GM19328 (cell line): ENCODE results near the gene PAK6.

Source experiments
- ATAC-seq: cut with Tn5 transposase; IDR thresholded peaks from one replicate; pipeline ENCODE4 v1.9.1; 2021; ENCODE audit warnings: mild to moderate bottlenecking, moderate library complexity; ENCODE audit not compliant: unreplicated experiment

PAK6 gene

DNA sequence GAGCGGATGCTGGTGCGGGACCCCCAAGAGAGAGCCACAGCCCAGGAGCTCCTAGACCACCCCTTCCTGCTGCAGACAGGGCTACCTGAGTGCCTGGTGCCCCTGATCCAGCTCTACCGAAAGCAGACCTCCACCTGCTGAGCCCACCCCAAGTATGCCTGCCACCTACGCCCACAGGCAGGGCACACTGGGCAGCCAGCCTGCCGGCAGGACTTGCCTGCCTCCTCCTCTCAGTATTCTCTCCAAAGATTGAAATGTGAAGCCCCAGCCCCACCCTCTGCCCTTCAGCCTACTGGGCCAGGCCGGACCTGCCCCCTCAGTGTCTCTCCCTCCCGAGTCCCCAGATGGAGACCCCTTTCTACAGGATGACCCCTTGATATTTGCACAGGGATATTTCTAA lies 37.1 kb downstream of the PAK6 start:
- no peak for ATAC-seq

GRCh38 chr15:40276927-40277326 lies 38.1 kb downstream of the PAK6 start:
- no peak for ATAC-seq

DNA sequence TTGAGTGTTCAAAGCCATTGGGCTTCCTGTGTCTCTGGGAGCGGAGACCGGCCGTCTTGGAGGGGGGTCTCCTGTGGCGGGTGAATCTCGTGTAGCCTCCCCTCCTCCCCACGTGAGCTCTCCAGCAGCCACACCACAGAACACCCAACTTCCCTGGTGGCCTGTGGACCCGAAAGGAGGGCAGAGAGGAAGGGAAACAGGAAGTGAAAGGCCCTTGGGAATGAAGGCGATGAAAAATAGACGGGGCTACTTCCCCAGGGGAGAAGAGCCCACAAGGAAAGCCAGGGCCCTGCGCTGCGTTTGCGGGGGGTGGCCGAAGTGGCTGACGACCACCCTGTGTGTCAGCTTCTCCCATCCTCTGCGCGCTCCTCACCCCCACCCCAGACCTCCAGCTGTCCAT lies 38.6 kb downstream of the PAK6 start:
- ATAC-seq: no peak

DNA sequence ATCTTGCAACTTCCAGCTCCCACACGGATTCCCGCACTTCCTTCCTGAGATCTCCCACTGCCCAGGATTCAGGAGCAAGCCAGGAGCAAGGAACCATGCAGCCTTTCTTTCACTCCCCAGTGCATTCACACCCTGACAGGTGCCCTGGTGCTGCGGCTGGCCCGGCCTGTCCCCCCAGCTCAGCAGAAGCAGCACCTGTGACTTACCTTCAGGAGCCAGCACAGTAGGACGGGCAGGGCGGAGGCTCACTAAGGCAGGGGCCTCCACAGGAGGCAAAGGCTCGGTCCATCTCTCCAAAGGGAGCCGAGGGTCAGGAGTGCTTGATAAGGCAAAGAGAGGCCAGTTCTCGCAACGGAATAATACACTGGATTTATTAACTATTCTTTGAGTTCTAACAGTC lies 39.2 kb downstream of the PAK6 start:
- ATAC-seq: no peak

DNA sequence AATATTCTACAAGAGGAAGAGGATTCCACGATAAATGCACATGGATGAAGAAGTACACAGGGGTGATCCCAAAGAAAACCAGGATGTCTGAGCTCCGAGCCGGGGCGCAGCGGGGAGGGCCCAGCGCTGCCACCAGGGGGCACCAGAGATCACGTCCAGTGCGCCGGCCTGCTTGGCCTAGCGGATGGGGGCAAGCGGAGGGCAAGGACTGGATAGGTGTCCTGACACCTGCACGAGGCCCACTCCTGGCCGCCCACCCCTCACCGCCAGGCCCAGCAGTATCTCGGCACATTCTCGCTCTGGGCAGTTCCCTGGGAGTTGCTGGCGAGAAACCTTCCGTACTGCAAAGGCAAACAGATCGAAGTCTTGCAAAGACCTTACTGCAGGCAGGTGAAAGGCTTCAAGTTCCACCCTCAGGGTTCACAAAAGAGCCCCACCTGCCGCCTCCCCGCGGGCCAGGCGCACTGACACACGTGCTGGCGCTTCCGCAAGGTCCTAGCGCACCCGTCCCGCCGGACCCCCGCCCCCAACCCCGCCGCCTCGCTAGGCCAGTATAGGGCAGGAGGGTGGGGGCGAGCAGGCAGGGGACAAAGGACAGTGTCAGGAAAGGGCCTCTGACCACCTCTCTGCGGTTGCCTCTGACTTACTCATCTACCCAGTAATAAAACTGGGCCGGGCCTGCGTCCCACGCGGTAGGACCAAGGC lies 40.7 kb downstream of the PAK6 start:
- ATAC-seq: no peak

GRCh38 chr15:40280260-40281056 lies 41.6 kb downstream of the PAK6 start:
- no peak for ATAC-seq

DNA sequence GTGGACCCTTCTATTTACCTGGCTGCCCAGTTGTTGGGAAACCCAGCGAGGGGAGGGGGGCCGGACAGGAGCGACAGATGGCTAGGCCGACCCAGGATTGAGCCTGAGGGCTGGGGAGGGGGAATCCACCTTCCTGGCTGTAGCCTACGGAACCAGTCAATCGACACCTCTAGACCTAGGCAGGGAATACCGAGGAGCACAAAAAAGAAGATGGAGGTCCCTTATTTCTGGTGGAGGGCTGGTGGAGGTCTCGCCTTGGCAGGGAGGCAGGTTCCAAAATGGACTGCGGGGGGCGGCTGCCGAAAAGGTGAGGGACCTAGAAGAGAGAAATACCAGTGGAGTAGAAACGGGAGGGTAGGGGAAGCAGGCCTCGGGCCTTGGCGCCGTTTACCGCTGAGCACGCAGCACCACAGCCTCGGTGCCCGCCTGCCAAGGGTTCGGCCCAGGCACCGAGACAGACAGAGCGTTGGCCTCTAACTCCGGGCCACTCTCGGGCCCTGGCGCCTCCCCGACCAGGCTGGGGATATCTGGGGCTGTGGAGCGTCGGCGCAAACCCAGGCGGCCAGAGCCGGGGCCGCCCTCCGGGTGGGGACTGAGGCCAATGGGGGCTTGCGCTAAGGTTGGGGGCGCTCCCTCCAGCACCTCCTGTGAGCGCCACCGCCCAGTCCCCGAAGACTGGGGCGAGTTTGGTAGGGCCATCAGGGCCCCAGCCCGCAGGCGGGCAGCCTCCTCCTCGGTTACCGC lies 42.4 kb downstream of the PAK6 start:
- ATAC-seq: no peak

- no peak for ATAC-seq
These were observed 42.9 kb downstream of the PAK6 start for GRCh38 chr15:40281801-40282146.

GRCh38 chr15:40282147-40282868 lies 43.4 kb downstream of the PAK6 start:
- no peak for ATAC-seq

GRCh38 chr15:40282869-40283614 lies 44.2 kb downstream of the PAK6 start, which contains the start of gene ANKRD63:
ANKRD63 (minus strand) TSS chr15:40283064; CDS start chr15:40282586, 478 bp downstream.
- no peak for ATAC-seq

DNA sequence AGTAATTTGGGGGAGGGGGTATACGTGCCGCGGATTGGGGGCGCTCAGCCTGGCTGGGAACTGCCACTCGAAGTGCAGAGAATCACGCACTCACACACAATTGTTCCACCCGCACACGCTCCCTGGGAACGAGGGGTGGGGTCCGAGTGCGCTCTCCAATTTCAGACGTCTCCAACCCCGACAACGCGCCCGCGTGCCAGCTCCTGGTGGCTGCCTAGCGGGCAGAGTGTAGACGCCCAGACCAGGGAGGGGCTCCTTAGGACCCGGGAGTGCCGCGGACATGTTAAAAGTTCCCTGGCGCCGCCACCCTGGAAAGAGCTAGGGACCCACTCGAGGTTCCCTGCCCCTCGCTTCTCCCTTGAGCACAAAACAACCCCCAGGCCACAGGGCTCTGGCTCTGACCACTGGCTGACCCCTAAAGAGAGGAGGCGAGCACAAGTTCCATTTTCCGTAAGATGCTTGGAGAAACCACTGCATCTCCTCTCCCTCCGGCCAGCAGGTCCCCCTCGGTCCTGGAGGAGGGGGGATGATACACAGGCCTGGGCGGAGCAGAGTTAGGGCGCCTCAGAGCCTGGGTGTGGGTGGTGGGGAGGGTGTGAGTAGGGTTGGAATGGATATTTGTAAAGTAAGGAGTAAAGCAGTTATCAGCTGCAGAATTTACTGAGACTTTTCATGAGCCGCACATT lies 44.9 kb downstream of the PAK6 start:
- ATAC-seq: no peak

GRCh38 chr15:40285151-40285550 lies 46.3 kb downstream of the PAK6 start:
- ATAC-seq: no peak

DNA sequence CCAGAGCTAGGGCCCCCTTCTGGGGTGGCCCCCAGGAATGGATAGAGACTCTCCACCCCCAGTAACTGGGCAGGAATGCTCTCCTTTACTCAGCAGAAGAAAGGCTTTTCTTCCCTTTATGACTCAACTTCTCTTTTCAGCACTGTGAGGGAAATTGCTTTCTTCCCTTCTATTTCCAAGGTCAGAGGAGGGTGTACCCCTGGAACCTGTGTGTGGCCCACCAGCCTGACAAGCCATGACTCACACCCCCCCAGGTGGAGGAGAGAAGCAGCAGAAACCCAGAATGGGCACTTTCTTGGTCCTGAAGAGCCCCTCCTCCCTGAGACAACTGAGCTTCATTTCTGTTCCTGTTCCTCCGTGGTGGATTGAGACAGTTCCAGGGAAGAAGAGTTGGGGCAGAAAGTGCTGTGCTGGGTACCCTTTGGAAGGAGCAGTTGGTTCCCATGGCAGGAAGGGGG lies 46.7 kb downstream of the PAK6 start:
- no peak for ATAC-seq

DNA sequence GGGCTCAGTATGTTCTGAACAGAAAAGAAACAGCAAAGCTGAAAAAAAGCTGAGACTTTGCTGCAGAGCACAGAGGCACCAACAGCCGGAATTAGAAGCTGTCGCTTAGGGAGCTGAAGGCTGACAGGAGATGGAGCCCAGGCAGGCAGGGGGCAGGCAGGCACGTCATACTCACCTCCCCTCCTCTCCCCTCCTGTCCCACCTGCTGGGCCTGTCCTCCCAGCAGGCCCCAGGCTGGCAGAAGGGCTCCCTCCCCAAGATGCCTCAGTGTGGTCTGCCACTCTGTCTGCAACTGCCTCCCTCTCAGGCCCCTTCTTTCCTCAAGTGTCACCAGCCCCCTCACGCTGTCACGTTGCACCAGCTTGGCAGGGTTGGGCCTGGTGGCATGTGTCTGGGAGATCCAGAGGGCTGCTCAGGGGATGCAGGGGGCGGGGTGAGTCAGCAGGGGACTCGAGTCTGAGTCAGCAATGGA lies 47.2 kb downstream of the PAK6 start:
- ATAC-seq: no peak

DNA sequence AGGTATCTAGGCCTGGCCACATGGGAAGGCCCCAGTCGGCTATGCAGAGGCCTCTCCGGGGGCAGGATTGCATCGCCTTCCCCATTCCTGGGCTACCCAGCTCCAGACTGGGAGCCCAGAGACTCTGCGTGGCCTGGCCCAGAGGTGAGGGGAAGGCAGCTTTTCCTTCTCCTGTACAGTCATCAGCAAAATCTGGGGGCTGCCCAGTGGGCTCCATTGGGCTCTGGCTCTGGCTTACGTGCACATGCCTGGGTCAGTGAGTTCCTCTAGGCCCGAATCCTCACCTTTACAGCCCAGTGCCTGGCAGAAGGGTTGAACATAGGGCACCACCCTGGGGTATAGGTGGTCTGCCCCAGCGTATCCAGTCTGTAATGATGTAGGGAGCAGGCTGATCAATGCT lies 47.9 kb downstream of the PAK6 start:
- no peak for ATAC-seq

DNA sequence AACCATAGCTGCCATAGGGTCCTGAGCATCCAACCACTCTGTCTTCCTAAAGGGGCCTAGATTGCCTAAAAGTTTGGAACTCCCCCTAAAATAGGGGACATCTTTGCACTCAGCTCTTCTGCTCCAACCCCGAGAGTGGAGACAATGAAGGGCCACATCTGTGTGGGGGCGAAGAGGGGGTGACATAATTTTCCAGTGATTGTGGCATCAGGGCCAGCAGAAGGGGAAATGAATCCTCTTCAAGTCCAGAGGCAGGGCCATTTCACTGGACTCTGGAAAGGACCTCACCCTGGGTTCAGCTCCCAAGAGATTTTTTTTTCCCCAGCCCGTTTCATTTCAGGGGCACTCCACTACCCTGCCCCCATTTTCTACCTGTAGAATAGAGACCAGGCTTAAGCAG lies 48.6 kb downstream of the PAK6 start:
- ATAC-seq: no peak

- no peak for ATAC-seq
These were observed 49.1 kb downstream of the PAK6 start for GRCh38 chr15:40287968-40288367.

- ATAC-seq: no peak
These were observed 50.4 kb downstream of the PAK6 start for GRCh38 chr15:40289140-40289775.

- ATAC-seq: no peak
These were observed 51.7 kb downstream of the PAK6 start for GRCh38 chr15:40290545-40290917.
